Loucy (cell line): Measurements from ENCODE around the gene SYNDIG1.

ENCODE experiments used
- H2AFZ ChIP-seq: fragments of 200-600 bp; sonication (generic); 2 replicates; pipeline ENCODE4 v1.6.0; 2016; ENCODE audit warnings: antibody characterized with exemption, mild to moderate bottlenecking, low read length, moderate library complexity
- H3F3A ChIP-seq: fragments of 200-600 bp; 2 replicates; pipeline ENCODE4 v1.6.0; 2016; ENCODE audit warnings: antibody characterized with exemption, low read depth, mild to moderate bottlenecking
- H3K27me3 ChIP-seq: fragments of 200-600 bp; sonication (generic); 2 replicates; pipeline ENCODE4 v1.6.1; 2014; ENCODE audit warnings: low read length, mild to moderate bottlenecking; ENCODE audit not compliant: insufficient read depth, poor library complexity, severe bottlenecking
- H3K36me3 ChIP-seq: fragments of 200-600 bp; sonication (generic); 2 replicates; pipeline ENCODE4 v1.6.1; 2016; ENCODE audit warnings: low read length; ENCODE audit not compliant: insufficient read depth
- H3K4me1 ChIP-seq: fragments of 200-600 bp; sonication (generic); 2 replicates; pipeline ENCODE4 v1.5.1; 2014; ENCODE audit warnings: low read length, mild to moderate bottlenecking; ENCODE audit not compliant: insufficient read depth, poor library complexity, severe bottlenecking
- H3K4me2 ChIP-seq: fragments of 200-600 bp; sonication (generic); 2 replicates; pipeline ENCODE4 v1.6.0; 2014; ENCODE audit warnings: antibody characterized with exemption, low read length, low read depth, mild to moderate bottlenecking; ENCODE audit not compliant: poor library complexity, severe bottlenecking
- H3K4me3 ChIP-seq: fragments of 200-600 bp; sonication (generic); 2 replicates; pipeline ENCODE4 v1.5.1; 2014; ENCODE audit warnings: low read length, mild to moderate bottlenecking, mixed read lengths; ENCODE audit not compliant: poor library complexity, severe bottlenecking
- H3K79me2 ChIP-seq: fragments of 200-600 bp; sonication (generic); 2 replicates; pipeline ENCODE4 v1.6.1; 2014; ENCODE audit warnings: low read length; ENCODE audit not compliant: insufficient read depth
- H3K9ac ChIP-seq: fragments of 200-600 bp; sonication (generic); 2 replicates; pipeline ENCODE4 v1.6.0; 2014; ENCODE audit warnings: mild to moderate bottlenecking, low read depth, low read length, moderate library complexity; ENCODE audit not compliant: poor library complexity, severe bottlenecking
- H3K9me2 ChIP-seq: fragments of 200-600 bp; sonication (generic); replicated peaks from 2 replicates; pipeline ENCODE4 v1.6.1; 2016; ENCODE audit warnings: low read depth, low read length, mixed read lengths
- H3K9me3 ChIP-seq: fragments of 200-600 bp; sonication (generic); 2 replicates; pipeline ENCODE4 v1.6.1; 2014; ENCODE audit warnings: mild to moderate bottlenecking, antibody characterized with exemption, low read length, low read depth; ENCODE audit not compliant: insufficient read depth
- H4K20me1 ChIP-seq: fragments of 200-600 bp; sonication (generic); 2 replicates; pipeline ENCODE4 v1.6.0; 2014; ENCODE audit warnings: antibody characterized with exemption, low read length, mild to moderate bottlenecking; ENCODE audit not compliant: insufficient read depth, poor library complexity, severe bottlenecking
- EZH2phosphoT487 ChIP-seq: fragments of 200-600 bp; IDR thresholded peaks from 2 replicates; pipeline ENCODE4 v1.6.1; 2018; ENCODE audit warnings: antibody characterized with exemption, mild to moderate bottlenecking, moderate library complexity, borderline replicate concordance
- TF ChIP-seq, protein P1 (sequence below): fragments of 200-600 bp; sonication (generic); conservative IDR thresholded peaks from 2 replicates; pipeline ENCODE4 v1.5.1; 2014; ENCODE audit warnings: mild to moderate bottlenecking, antibody characterized with exemption, low read length

The SYNDIG1 gene

DNA sequence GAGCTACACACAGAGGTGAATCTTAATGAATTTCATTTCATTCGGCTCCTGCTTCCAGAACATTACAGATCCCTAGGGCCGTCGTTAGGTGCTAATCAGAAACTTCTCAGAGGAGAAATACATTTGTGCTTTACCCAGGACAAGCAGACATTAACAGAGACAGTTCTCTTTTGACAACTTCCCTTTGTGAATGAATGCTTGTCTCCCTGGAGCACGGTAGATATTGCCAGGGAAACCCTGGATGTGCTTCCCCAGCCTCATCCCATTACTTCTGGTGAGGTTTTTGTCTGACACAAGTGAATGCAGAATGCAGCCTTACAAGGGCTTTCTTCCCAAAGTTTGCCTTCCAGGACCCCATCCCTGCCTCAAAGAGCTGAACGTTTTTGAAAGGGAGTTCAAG lies 105.4 kb downstream of the SYNDIG1 start:
- Histone ChIP-seq H3K4me2 (no peak overlapping the region), H4K20me1 (no peaks in the 10 kb centered on the region)
- TF ChIP-seq EZH2phosphoT487: no peak
- TF ChIP-seq, protein P1, sequence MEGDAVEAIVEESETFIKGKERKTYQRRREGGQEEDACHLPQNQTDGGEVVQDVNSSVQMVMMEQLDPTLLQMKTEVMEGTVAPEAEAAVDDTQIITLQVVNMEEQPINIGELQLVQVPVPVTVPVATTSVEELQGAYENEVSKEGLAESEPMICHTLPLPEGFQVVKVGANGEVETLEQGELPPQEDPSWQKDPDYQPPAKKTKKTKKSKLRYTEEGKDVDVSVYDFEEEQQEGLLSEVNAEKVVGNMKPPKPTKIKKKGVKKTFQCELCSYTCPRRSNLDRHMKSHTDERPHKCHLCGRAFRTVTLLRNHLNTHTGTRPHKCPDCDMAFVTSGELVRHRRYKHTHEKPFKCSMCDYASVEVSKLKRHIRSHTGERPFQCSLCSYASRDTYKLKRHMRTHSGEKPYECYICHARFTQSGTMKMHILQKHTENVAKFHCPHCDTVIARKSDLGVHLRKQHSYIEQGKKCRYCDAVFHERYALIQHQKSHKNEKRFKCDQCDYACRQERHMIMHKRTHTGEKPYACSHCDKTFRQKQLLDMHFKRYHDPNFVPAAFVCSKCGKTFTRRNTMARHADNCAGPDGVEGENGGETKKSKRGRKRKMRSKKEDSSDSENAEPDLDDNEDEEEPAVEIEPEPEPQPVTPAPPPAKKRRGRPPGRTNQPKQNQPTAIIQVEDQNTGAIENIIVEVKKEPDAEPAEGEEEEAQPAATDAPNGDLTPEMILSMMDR: no peak

DNA sequence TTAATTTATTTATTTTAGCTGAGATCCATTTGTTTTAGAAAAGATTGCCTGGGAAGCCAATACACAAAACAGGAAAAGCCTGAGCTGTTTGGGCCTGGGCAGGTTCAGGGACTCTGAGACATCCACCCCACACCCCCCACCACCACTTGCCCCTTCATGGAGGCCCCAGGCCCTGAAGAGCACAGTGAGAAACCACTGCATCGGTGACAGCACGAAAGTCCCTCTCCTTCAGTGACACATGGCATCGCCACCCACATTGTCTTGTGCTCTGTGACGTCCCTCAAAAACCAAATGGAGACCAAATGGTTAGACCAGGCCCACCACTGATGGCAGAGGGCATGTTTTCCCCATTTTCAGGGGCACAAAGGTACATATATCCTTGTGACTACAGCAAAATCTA lies 106.4 kb downstream of the SYNDIG1 start:
- TF ChIP-seq EZH2phosphoT487: no peak
- TF ChIP-seq, protein P1: no peak
- Histone ChIP-seq H3K4me1 (no peaks in the 10 kb centered on the region), H3K36me3 (no peaks in the 10 kb centered on the region), H3K9me3 (no peaks in the 10 kb centered on the region; the same call in 1 of the 2 replicates), H4K20me1 (no peaks in the 10 kb centered on the region), H3K27me3 (no peaks in the 10 kb centered on the region), H3K4me2 (no peak overlapping the region), H2AFZ (no peak overlapping the region), H3K9ac (no peak overlapping the region), H3K9me2 (no peaks in the 10 kb centered on the region), H3F3A (no peaks in the 10 kb centered on the region), H3K4me3 (no peak overlapping the region), H3K79me2 (no peaks in the 10 kb centered on the region)

More for the DNA sequence above, 105.4 kb downstream of the SYNDIG1 start:
- H3K4me3 ChIP-seq: no peak overlapping the region
- H2AFZ ChIP-seq: no peak overlapping the region
- no peaks in the 10 kb centered on the region for H3K4me1 ChIP-seq
- no peaks in the 10 kb centered on the region; the same call in 1 of the 2 replicates for H3K9me3 ChIP-seq
- H3K36me3 ChIP-seq: no peaks in the 10 kb centered on the region
- no peaks in the 10 kb centered on the region for H3K9me2 ChIP-seq
- H3F3A ChIP-seq: no peaks in the 10 kb centered on the region
- no peak overlapping the region for H3K9ac ChIP-seq
- no peaks in the 10 kb centered on the region for H3K27me3 ChIP-seq
- H3K79me2 ChIP-seq: no peaks in the 10 kb centered on the region

DNA sequence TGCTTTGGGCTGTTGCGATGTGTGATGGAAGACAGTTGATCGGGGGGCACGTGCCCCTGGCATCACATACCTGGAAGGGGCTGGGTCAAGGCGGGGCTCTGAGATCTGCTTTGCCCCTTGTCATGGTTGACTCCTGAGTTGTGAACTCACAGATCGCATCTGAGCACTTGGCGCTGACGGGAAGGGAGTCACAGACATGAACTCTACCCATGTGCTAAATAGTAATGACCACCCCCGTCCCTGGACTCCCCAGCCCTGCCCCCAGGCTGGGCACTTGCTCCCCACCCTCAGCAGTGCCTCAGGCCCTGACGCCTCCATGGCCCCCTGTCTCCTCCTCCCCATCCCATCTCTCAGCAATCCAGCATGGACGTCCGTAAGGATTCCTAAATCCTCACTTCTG lies 107.0 kb downstream of the SYNDIG1 start:
- no peak for TF ChIP-seq EZH2phosphoT487
- TF ChIP-seq, protein P1: no peak
- Histone ChIP-seq H3F3A (no peaks in the 10 kb centered on the region), H3K9me3 (no peaks in the 10 kb centered on the region; the same call in 1 of the 2 replicates)

More for the DNA sequence above, 107.0 kb downstream of the SYNDIG1 start:
- no peaks in the 10 kb centered on the region for H4K20me1 ChIP-seq
- H3K9ac ChIP-seq: no peak overlapping the region
- no peaks in the 10 kb centered on the region for H3K36me3 ChIP-seq
- no peaks in the 10 kb centered on the region for H3K27me3 ChIP-seq
- no peaks in the 10 kb centered on the region for H3K9me2 ChIP-seq
- H3K4me1 ChIP-seq: no peaks in the 10 kb centered on the region
- no peaks in the 10 kb centered on the region for H3K79me2 ChIP-seq
- no peak overlapping the region for H3K4me2 ChIP-seq
- H3K4me3 ChIP-seq: no peak overlapping the region
- H2AFZ ChIP-seq: no peak overlapping the region
